Right lobe of liver (tissue), 4 donors: Measurements from ENCODE around the gene MLX.

ENCODE experiments used
- POLR2A ChIP-seq: fragments of 450-650 bp; IDR thresholded peaks from one replicate; pipeline ENCODE4 v1.6.1; 2017; ENCODE audit warnings: antibody characterized with exemption, mild to moderate bottlenecking
- TF ChIP-seq, protein P1 (sequence below), 4 donors: fragments of 200-600 bp in 3 of 4; fragments of 450-650 bp in 1 of 4; IDR thresholded peaks; one replicate each; pipeline versions ENCODE4 v1.5.1 to v1.8.0; 2016 to 2022; ENCODE audit warnings: antibody characterized with exemption in 4 of 4, mild to moderate bottlenecking in 2 of 4
- donor health status: DM: no; HTN: no; CAD: no.
- donor health status: DM: no; HTN: no; CAD: no.
- donor health status: DM: no; HTN: yes; CAD: no.

- TF ChIP-seq POLR2A = no peak
- TF ChIP-seq, protein P1, sequence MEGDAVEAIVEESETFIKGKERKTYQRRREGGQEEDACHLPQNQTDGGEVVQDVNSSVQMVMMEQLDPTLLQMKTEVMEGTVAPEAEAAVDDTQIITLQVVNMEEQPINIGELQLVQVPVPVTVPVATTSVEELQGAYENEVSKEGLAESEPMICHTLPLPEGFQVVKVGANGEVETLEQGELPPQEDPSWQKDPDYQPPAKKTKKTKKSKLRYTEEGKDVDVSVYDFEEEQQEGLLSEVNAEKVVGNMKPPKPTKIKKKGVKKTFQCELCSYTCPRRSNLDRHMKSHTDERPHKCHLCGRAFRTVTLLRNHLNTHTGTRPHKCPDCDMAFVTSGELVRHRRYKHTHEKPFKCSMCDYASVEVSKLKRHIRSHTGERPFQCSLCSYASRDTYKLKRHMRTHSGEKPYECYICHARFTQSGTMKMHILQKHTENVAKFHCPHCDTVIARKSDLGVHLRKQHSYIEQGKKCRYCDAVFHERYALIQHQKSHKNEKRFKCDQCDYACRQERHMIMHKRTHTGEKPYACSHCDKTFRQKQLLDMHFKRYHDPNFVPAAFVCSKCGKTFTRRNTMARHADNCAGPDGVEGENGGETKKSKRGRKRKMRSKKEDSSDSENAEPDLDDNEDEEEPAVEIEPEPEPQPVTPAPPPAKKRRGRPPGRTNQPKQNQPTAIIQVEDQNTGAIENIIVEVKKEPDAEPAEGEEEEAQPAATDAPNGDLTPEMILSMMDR (IDR thresholded peaks at IDR 0.05) = no peak
Measured at GRCh38 chr17:42563143-42563509, 3.8 kb upstream of the MLX start.
